H9 (cell line): ENCODE data around the gene OR5B3. TPM values are rescaled to one million over a fixed set of nuclear protein-coding genes. Genes with fewer than 3 reads are reported as not detected.

Experiments
- DNase-seq: peaks from one replicate; pipeline ENCODE4 v3.0.0-alpha.2; 2017
- H2AFZ ChIP-seq: one replicate; pipeline ENCODE4 v1.6.1; 2013; ENCODE audit warnings: mild to moderate bottlenecking, low read length, control low read depth, moderate library complexity
- H2AK5ac ChIP-seq: 2 replicates; pipeline ENCODE4 v1.6.1; 2013; ENCODE audit warnings: low read length, control low read depth, mixed read lengths; ENCODE audit not compliant: insufficient read length
- H2BK120ac ChIP-seq: one replicate; pipeline ENCODE4 v1.6.1; 2013; ENCODE audit warnings: low read depth, mild to moderate bottlenecking, low read length, control low read depth, inconsistent platforms; ENCODE audit not compliant: poor library complexity, severe bottlenecking
- H2BK12ac ChIP-seq: 2 replicates; pipeline ENCODE4 v1.6.1; 2013; ENCODE audit warnings: low read length, control low read depth, mixed read lengths, low read depth; ENCODE audit not compliant: insufficient read length
- H2BK15ac ChIP-seq: 2 replicates; pipeline ENCODE4 v1.6.1; 2013; ENCODE audit warnings: low read depth, low read length, control low read depth
- H2BK20ac ChIP-seq: one replicate; pipeline ENCODE4 v1.6.1; 2013; ENCODE audit warnings: low read depth, mild to moderate bottlenecking, low read length, control low read depth, inconsistent platforms; ENCODE audit not compliant: poor library complexity, severe bottlenecking
- H2BK5ac ChIP-seq: 2 replicates; pipeline ENCODE4 v1.6.1; 2013; ENCODE audit warnings: low read length, control low read depth, mixed read lengths; ENCODE audit not compliant: insufficient read length
- H3K14ac ChIP-seq: 2 replicates; pipeline ENCODE4 v1.6.1; 2013; ENCODE audit warnings: low read length, control low read depth; ENCODE audit not compliant: insufficient read depth
- H3K18ac ChIP-seq: 2 replicates; pipeline ENCODE4 v1.6.1; 2013; ENCODE audit warnings: low read depth, mild to moderate bottlenecking, mixed read lengths, low read length, control low read depth; ENCODE audit not compliant: insufficient read length
- H3K23ac ChIP-seq: 2 replicates; pipeline ENCODE4 v1.6.1; 2013; ENCODE audit warnings: low read length, control low read depth, mixed read lengths, low read depth; ENCODE audit not compliant: insufficient read length
- H3K23me2 ChIP-seq: 2 replicates; pipeline ENCODE4 v1.6.1; 2013; ENCODE audit warnings: low read depth, mild to moderate bottlenecking, mixed read lengths, low read length, control low read depth; ENCODE audit not compliant: insufficient read length, poor library complexity, severe bottlenecking
- H3K27ac ChIP-seq: 2 replicates; pipeline ENCODE4 v1.5.1; 2013; ENCODE audit warnings: low read length, control low read depth, mixed read lengths, low read depth; ENCODE audit not compliant: insufficient read length
- H3K27me3 ChIP-seq: 2 replicates; pipeline ENCODE4 v1.6.1; 2013; ENCODE audit warnings: low read length, control low read depth, inconsistent platforms; ENCODE audit not compliant: insufficient read depth
- H3K4ac ChIP-seq: 2 replicates; pipeline ENCODE4 v1.6.1; 2013; ENCODE audit warnings: low read depth, mild to moderate bottlenecking, control low read depth, inconsistent platforms, low read length, moderate library complexity
- H3K4me1 ChIP-seq: 2 replicates; pipeline ENCODE4 v1.6.1; 2013; ENCODE audit warnings: low read length, control low read depth, inconsistent platforms; ENCODE audit not compliant: insufficient read depth
- H3K4me2 ChIP-seq: 2 replicates; pipeline ENCODE4 v1.6.1; 2013; ENCODE audit warnings: low read length, control low read depth, mixed read lengths; ENCODE audit not compliant: insufficient read length, insufficient read depth
- H3K56ac ChIP-seq: 2 replicates; pipeline ENCODE4 v1.6.1; 2013; ENCODE audit warnings: low read depth, mild to moderate bottlenecking, mixed read lengths, low read length, control low read depth; ENCODE audit not compliant: insufficient read length
- H3K79me1 ChIP-seq: 2 replicates; pipeline ENCODE4 v1.6.1; 2013; ENCODE audit warnings: low read depth, mild to moderate bottlenecking, moderate library complexity, low read length, control low read depth, inconsistent platforms; ENCODE audit not compliant: insufficient read depth, poor library complexity, severe bottlenecking
- H3K79me2 ChIP-seq: 2 replicates; pipeline ENCODE4 v1.6.1; 2013; ENCODE audit warnings: low read length, control low read depth, inconsistent platforms; ENCODE audit not compliant: insufficient read depth
- H3K9ac ChIP-seq: 2 replicates; pipeline ENCODE4 v1.6.1; 2013; ENCODE audit warnings: low read length, control low read depth, mixed read lengths; ENCODE audit not compliant: insufficient read length; ENCODE audit errors: extremely low read depth
- H3K9me3 ChIP-seq: one replicate; pipeline ENCODE4 v1.6.1; 2013; ENCODE audit warnings: low read depth, low read length, inconsistent platforms; ENCODE audit not compliant: control insufficient read depth
- H3T11ph ChIP-seq: one replicate; pipeline ENCODE4 v1.6.1; 2013; ENCODE audit warnings: mild to moderate bottlenecking, low read length, control low read depth, inconsistent platforms
- H4K20me1 ChIP-seq: one replicate; pipeline ENCODE4 v1.6.1; 2013; ENCODE audit not compliant: control insufficient read depth, insufficient read length, insufficient read depth
- H4K5ac ChIP-seq: 2 replicates; pipeline ENCODE4 v1.6.1; 2013; ENCODE audit warnings: low read depth, mild to moderate bottlenecking, mixed read lengths, low read length, control low read depth; ENCODE audit not compliant: insufficient read length
- H4K8ac ChIP-seq: replicated peaks from 2 replicates; pipeline ENCODE4 v1.6.1; 2013; ENCODE audit warnings: low read length, control low read depth, mixed read lengths, low read depth; ENCODE audit not compliant: insufficient read length
- H4K91ac ChIP-seq: 2 replicates; pipeline ENCODE4 v1.6.1; 2013; ENCODE audit warnings: low read depth, mild to moderate bottlenecking, moderate library complexity, mixed read lengths, low read length, control low read depth; ENCODE audit not compliant: insufficient read length
- H3K27ac Mint-ChIP-seq, 3 experiments: 2 replicates in 2 of 3; 3 replicates in 1 of 3; pipeline ENCODE4 v1.8.0; 2020 to 2021; ENCODE audit warnings: mixed read lengths in 3 of 3, mild to moderate bottlenecking in 1 of 3, moderate library complexity in 1 of 3
- H3K27me3 Mint-ChIP-seq: 2 replicates; pipeline ENCODE4 v1.8.0; 2021; ENCODE audit warnings: low read depth, mild to moderate bottlenecking, moderate library complexity, mixed read lengths
- H3K36me3 Mint-ChIP-seq, 3 experiments: 2 replicates in 2 of 3; 3 replicates in 1 of 3; pipeline ENCODE4 v1.8.0; 2020 to 2021; ENCODE audit warnings: low read depth in 3 of 3, mixed read lengths in 3 of 3; ENCODE audit not compliant: insufficient read depth in 1 of 3
- H3K4me1 Mint-ChIP-seq, 2 experiments: 2 replicates each; pipeline ENCODE4 v1.8.0; 2020; ENCODE audit warnings: mixed read lengths in 2 of 2
- H3K4me3 Mint-ChIP-seq, 2 experiments: 2 replicates in 1 of 2; 3 replicates in 1 of 2; pipeline ENCODE4 v1.8.0; 2020 to 2021; ENCODE audit warnings: mild to moderate bottlenecking in 2 of 2, mixed read lengths in 2 of 2, moderate library complexity in 1 of 2
- H3K9me3 Mint-ChIP-seq, 2 experiments: 2 replicates in 1 of 2; 3 replicates in 1 of 2; pipeline ENCODE4 v1.8.0; 2020; ENCODE audit warnings: mild to moderate bottlenecking in 2 of 2, mixed read lengths in 2 of 2, moderate library complexity in 1 of 2
- WGBS: extraction: QIAGEN DNeasy Blood & Tissue Kit; methylation state at CpG from one replicate; pipeline ENCODE4 v1.1.7; 2013; ENCODE audit warnings: missing lambda C conversion rate, low lambda C conversion rate, mixed read lengths; ENCODE audit not compliant: insufficient read length; ENCODE audit errors: extremely low coverage; 5-methylcytosine and 5-hydroxymethylcytosine counted together
- total RNA-seq: library from RNA; stranded (reverse); gene quantifications from 2 replicates; pipeline ENCODE4 v1.2.1, GENCODE V29; 2021
- TF ChIP-seq, protein P1 (sequence below): fragments of 200-600 bp; sonication (generic); conservative IDR thresholded peaks from 3 replicates; pipeline ENCODE4 v1.8.0; 2021; ENCODE audit warnings: antibody characterized with exemption, mild to moderate bottlenecking

The OR5B3 gene
- total RNA-seq, 1 experiment from 2014 or later: not detected

GRCh38 chr11:58354727-58355126 is 51.9 kb downstream of the OR5B3 start:
- Histone ChIP-seq H3K79me2 (no peaks in the 10 kb centered on the region), H3T11ph (no peak overlapping the region)
- H3K36me3 Mint-ChIP-seq: peaks cover 0 to 11% (median 0%) of the 10 kb centered on the region in 3 experiments; a peak in 2 of 7 replicates

More at GRCh38 chr11:58354727-58355126, 51.9 kb downstream of the OR5B3 start:
- H3K79me1 ChIP-seq: no peaks in the 10 kb centered on the region
- WGBS: no CpG with 5 or more reads among the region's 3 CpGs
- no peak overlapping the region for H3K18ac ChIP-seq
- no peak overlapping the region for H2BK12ac ChIP-seq
- no peak overlapping the region for H2BK20ac ChIP-seq
- no peak overlapping the region for H3K4me2 ChIP-seq
- H3K4ac ChIP-seq: no peak overlapping the region
- no peak overlapping the region for H3K9ac ChIP-seq
- no peaks in the 10 kb centered on the region for H3K9me3 ChIP-seq
- H3K27me3 ChIP-seq: no peaks in the 10 kb centered on the region
- H2BK15ac ChIP-seq: no peak overlapping the region
- no peak overlapping the region for H3K14ac ChIP-seq
- H3K27ac Mint-ChIP-seq: no peak overlapping the region
- no peak overlapping the region for H3K4me3 Mint-ChIP-seq
- no peaks in the 10 kb centered on the region; the same call in 1 of the 2 replicates for H3K27me3 Mint-ChIP-seq
- no peaks in the 10 kb centered on the region for H3K23me2 ChIP-seq
- no peaks in the 10 kb centered on the region for H3K4me1 ChIP-seq
- H4K91ac ChIP-seq: no peak overlapping the region
- no peak overlapping the region for H2AFZ ChIP-seq
- no peak for DNase-seq
- H4K8ac ChIP-seq: no peak overlapping the region
- H3K23ac ChIP-seq: no peak overlapping the region
- no peak overlapping the region for H4K5ac ChIP-seq
- TF ChIP-seq, protein P1, sequence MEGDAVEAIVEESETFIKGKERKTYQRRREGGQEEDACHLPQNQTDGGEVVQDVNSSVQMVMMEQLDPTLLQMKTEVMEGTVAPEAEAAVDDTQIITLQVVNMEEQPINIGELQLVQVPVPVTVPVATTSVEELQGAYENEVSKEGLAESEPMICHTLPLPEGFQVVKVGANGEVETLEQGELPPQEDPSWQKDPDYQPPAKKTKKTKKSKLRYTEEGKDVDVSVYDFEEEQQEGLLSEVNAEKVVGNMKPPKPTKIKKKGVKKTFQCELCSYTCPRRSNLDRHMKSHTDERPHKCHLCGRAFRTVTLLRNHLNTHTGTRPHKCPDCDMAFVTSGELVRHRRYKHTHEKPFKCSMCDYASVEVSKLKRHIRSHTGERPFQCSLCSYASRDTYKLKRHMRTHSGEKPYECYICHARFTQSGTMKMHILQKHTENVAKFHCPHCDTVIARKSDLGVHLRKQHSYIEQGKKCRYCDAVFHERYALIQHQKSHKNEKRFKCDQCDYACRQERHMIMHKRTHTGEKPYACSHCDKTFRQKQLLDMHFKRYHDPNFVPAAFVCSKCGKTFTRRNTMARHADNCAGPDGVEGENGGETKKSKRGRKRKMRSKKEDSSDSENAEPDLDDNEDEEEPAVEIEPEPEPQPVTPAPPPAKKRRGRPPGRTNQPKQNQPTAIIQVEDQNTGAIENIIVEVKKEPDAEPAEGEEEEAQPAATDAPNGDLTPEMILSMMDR: no peak
- no peak overlapping the region for H3K27ac ChIP-seq
- no peak overlapping the region for H2BK120ac ChIP-seq
- no peak overlapping the region for H3K56ac ChIP-seq
- no peaks in the 10 kb centered on the region for H4K20me1 ChIP-seq
- H2AK5ac ChIP-seq: no peak overlapping the region
- H2BK5ac ChIP-seq: no peak overlapping the region
- H3K4me1 Mint-ChIP-seq: no peaks in the 10 kb centered on the region
- H3K9me3 Mint-ChIP-seq: peaks cover 0 to 20% of the 10 kb centered on the region in 2 experiments; a peak in 3 of 5 replicates

Other genes starting within 250 kb of the OR5B3 start
- not detected in 2 replicates for gene OR9Q2, start 217.8 kb downstream of the OR5B3 start, total RNA-seq
- not detected in 2 replicates for gene OR1S2, start 202.7 kb downstream of the OR5B3 start, total RNA-seq
- not detected in 2 replicates for gene OR1S1, start 194.2 kb downstream of the OR5B3 start, total RNA-seq
- not detected in 2 replicates for gene OR10Q1, start 178.0 kb downstream of the OR5B3 start, total RNA-seq
- not detected in 2 replicates for gene OR10W1, start 138.6 kb downstream of the OR5B3 start, total RNA-seq
- gene OR5B17, start 47.8 kb downstream of the OR5B3 start, total RNA-seq: not detected in 2 replicates
- gene OR5B2, start 21.2 kb upstream of the OR5B3 start, total RNA-seq: not detected in 2 replicates
- gene OR5B12, start 35.4 kb upstream of the OR5B3 start, total RNA-seq: not detected in 2 replicates
- gene OR5B21, start 101.2 kb upstream of the OR5B3 start, total RNA-seq: not detected in 2 replicates
- gene LPXN, start 169.0 kb upstream of the OR5B3 start, total RNA-seq: 1.4 and 1.5 TPM in 2 replicates
- gene ZFP91, start 172.2 kb upstream of the OR5B3 start, total RNA-seq: 32.6 and 32.9 TPM in 2 replicates
- 2.4 and 3.5 TPM in 2 replicates for gene CNTF, start 215.8 kb upstream of the OR5B3 start, total RNA-seq